SHP77 treated with DMSO at 0.1 percent for 48 hours (cell line): Measurements from ENCODE around the gene NAALADL2.
"Not testable (repeated sequence)": the region's sequence is repeated elsewhere in the genome, so short reads cannot be mapped to it uniquely, and the experiment has no call there.

Experiments
- DNase-seq: peaks from one replicate; lab custom pipeline; 2025; lab: John Stamatoyannopoulos, UW

NAALADL2 gene

DNA sequence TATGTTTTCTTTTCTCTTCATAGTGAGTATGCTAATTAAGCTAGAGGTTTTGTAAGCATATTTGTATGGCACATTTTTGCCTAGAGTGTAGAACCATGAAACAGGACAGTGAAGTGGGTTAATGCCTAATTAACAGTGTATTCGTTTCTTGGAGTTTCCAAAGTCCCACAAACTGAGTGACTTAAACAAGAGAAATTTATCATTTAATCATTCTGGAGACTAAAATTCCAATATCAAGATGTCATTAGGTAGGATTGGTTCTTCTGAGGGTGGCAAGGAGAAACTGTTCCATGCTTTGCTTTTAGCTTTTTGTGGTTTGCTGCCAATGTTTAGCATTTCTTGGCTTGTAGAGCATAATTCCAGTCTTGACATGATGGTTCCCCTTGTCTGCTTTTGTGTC lies 734.2 kb downstream of the NAALADL2 start:
- no peak for DNase-seq

DNA sequence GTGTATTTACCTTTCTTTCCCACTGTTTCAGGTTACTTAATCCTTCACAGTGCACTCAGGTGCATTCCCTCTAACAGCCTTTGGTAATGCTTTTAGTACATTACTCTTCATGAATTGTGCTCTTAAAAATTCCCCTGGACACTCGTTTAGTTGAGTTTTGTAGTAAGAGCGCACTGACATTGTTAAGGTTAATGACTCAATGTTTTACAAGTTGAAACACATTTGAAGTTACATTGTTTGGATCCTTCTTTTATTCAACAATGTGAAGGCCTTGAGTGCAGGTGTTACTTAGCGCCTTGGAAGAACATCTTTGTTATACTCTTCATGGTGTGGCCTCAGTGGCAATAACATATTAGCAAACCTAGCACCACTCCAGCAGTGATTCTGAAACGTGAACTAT lies 739.6 kb downstream of the NAALADL2 start:
- DNase-seq, result no peak

DNA sequence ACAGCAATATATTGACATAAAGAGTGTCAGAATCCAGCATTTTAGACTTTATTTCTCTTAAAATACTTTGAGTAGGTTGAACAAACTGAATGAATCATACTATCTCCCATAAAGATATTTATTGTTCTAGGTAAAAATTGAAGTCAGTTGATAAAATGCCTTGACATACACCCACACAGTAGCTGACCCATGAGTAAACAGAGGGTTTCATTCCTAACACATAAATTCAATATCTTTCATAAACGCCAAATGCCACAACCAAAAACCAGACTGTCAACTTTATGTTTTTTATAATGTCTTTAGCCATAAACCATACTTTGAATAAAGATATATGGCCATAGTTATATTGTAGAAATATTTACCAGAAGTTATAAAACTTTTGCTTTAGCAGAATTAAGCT lies 742.4 kb downstream of the NAALADL2 start:
- no peak for DNase-seq

DNA sequence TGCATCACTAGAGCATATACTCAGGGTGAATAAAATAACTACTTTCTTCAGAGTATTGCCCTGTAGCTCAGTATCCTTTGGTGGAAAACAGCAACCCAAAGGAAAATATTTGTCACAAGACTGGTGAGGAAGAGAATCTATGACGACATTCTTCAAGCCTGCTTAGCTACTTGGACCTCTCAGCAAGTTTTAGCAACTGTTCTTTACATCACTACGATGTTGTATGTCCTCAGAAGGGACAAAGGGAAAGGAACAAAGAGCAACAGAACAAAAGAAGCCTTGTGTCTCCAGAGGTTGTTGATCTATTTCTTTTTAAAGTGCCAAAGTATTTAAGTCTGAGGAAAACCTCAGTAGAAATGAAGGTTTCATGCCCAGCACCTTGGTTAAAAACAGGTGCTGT lies 746.7 kb downstream of the NAALADL2 start:
- DNase-seq, result no peak

DNA sequence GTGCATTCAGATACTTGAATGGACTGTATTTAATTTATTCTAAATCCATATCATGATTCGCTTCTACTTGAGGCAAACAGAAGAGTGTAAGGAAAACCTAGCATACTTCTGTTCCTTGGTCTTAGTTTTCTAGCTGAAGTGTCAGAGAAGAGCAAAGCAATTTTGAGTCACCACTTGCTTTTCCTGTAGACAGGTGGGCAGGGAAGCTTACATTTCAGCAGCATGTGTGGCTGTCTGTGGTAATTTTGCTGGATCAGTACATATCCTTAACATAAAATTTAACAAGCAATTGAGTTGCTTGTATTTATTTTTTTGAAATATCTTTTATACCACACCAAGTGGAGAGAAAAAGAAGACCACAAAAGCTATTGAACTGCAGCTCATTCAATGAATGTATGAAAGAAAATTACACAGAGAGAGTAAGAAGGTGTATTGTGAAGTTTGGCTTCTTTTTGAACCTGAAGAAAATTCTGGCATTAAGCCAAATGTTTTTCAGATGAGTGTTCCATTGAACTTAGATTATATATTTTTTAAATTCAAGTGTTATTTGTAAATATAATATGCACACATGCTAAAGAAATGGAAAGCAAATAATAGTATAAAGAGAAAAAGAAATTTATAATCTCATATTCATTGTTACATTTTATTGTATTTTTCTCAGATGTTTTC lies 747.6 kb downstream of the NAALADL2 start:
- no peak for DNase-seq

DNA sequence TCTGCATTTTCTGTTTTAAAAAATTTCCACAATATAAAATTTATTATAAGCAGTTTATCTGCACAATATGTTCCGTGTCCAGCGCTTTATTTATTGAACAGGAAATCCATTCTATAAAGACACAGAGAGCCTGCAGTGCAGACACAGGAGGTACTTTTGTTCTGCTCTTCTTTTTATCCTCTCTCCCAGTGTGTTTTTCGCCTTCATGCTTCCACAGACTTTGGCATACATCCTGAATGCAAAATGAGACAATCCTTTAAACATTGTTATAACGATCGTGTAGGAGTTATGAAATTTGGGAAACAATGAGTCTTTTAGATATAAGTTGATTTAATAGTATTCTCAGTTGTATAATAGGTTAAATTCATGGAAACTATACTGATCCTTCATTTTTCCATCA lies 749.2 kb downstream of the NAALADL2 start:
- no peak for DNase-seq

DNA sequence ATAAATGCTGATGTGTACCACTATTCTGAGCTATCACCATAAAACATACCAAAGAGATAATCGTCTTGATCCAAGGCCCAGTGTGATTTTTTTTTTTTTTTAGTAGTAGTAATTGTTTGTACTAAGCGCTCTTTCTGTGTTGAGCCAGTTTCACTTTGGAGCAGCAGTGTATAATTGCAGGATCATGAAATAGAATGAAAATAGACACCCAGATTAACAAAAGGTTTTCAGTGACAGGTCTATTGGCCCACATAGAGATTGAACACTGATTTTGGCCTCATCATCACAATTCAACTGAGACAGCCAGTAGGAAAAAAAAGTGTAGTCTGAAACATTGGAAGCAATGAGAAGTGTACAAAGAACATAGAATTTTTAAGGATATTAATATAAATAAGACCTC lies 749.8 kb downstream of the NAALADL2 start:
- no peak for DNase-seq

DNA sequence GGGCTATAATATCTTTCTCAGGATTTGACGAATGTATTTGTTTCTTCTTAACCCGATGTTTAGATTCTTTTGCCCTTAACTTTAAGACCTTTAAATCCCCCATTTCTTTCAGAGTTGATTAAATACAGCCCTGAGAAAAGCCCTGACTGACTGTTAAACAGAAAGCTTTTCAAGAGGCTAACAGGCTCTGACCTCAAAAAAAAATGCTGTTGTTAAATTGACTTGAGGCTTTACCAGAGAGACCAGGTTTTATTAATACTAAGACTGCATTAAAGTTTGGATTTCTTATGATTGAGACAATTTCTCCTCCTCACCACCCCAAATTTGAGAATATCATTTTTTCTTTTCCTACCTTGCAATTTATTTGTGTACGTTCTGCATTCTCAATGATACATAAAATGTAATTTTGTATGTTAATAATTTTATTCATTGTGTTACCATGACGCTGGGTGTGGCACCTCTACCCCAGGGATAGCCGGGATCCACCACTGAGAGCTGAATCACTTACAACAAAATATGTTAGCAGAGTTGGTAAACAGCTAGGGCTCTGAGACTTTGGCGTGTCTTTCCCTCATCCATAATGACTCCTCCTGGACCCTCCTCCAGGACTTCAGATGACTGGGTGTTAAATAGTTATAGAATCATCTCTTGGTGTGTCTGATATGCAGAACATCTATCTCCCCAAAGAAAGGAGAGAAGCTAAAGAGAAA lies 753.5 kb downstream of the NAALADL2 start:
- DNase-seq, result no peak

DNA sequence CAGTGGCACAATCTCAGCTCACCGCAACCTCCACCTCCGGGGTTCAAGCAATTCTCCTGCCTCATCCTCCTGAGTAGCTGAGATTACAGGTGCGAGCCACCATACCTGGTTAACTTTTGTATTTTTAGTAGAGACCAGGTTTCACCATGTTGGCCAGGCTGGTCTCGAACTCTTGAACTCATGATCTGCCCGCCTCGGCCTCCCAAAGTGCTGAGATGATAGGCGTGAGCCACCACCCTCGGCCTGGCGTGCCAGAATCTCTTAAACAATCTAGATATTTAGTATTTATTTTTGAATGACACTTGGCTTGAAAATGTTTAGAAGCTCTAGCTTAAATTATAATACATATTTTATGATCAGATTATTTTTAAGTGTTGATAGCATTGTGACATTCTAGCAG lies 755.0 kb downstream of the NAALADL2 start:
- DNase-seq, result not testable (repeated sequence)

DNA sequence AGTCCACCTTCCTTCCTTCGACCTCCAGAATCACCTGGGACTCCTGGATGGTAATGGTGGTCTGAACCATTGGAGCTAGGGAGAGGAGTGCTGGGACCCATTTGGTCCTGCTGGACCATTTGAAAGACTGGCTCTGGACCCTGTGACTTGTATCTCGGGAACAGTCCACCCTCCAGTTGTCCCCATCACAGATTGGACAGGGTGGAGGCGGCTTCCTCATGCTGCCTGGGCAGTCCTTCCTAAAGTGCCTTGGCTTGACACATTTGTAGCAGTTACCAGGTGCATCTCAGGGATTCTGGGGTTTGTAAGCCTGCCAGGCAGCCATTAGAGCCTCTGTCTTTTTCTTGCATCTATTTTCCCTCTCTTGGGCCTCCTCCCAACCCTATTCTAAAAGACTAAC lies 758.1 kb downstream of the NAALADL2 start:
- no peak for DNase-seq

DNA sequence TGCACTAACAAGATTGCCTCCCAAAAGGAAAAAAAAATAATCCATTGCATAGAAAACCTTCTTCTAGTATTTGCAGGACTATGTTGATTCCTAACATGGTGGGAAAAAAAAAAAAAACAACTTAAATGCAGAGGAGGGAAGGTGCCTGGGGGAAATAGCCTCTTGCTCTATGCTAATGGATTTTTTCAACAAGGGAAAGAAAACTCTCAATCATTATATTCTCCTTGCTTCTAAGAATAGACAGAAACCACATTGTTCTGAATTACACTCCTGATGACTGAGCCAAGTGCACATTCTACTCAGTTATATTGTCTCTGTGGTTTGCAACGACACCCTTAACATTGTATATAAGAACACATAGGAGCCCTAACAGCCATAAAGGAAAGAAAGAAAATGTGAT lies 760.2 kb downstream of the NAALADL2 start:
- no peak for DNase-seq

DNA sequence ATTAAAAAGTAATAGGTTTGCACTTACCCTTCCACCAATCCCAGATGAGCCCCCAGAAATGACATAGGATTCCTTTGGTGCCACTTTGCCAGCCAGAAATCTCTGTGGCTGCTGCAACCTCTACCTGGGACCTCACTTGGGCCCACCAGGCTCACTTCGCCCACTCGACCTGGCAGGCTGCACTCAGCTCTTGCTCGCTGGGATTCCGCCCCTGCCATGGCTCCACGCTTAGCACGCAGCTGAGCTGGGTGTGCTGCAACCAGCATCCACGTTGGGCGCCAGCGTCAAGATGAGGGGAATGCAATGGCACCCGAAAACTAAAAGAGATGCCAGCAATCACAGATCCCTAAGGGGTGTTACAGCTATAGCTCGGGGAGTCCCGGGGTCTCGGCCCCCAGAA lies 761.0 kb downstream of the NAALADL2 start:
- no peak for DNase-seq

DNA sequence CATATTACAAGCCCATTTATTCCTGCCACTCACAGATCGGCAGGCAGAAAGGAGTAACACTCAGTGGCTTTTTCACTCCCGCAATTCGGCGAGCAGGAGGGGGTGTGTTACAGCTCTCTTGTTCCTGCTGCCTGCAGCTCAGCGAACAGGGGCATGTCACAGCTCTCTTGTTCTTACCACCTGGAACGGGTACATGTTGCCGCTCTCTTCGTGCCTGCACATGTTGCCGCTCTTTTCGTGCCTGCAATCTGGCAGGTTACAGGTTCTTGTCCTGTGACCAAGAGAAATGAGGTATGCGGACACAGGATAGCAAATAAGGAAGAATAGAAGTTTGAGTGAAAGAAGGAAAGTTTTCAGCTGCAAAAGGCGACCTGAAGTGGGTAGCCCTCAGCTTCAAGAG lies 761.4 kb downstream of the NAALADL2 start:
- DNase-seq, result no peak

DNA sequence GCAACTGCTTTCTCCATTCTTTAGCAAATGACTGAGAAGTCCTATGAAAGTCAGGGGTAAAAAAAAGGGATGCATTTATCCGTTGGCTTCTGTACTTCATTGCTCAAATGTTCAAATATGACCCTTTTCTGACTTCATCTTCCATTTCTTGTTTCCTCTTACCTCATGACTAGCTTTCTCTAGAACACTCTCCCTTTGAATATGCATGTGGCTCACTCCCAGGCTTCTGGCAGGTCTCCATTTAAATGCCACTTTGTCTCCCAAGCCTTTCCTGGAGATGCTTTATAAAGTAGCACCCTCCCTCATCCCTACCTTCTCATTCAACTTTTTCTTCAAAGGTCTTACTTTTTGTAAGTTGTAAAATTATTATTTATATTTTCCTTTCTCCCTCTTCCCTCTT lies 781.8 kb downstream of the NAALADL2 start:
- DNase-seq, result no peak

DNA sequence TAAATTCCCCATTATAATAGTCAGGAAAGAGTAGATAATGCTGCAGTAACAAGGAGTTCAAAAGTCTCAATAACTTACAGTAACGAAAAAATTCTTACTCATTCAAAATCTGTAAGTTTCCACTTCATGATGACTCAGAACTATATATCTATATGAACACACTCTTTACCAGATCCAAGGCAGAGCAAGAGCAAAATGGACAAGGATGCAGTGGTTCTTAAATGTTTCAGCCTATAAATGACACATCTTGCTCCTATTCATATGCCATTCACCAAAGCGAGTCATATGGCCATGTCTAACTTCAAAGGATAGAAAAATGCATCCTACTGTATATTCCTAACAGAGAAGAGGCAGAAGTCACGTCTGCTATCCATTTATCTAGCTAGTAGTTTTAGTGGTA lies 787.7 kb downstream of the NAALADL2 start:
- no peak for DNase-seq

DNA sequence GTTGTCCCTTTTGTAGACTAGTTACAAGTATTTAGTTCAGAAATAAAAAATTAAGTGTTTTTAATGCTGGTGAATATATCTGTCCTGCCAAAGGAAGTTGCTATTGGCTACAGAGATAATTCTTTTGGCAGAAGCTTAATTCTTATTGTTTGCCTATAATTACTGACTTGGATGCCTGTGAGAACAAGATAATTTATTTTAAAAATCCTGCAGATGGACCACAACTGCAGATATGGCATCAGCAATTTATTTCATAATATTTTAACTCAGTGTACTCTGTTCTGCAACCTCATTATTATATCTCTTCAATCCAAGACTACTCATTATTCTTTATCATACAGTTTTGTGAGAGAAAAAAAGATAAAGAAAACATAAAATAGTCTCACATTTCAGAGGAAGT lies 789.8 kb downstream of the NAALADL2 start:
- no peak for DNase-seq

DNA sequence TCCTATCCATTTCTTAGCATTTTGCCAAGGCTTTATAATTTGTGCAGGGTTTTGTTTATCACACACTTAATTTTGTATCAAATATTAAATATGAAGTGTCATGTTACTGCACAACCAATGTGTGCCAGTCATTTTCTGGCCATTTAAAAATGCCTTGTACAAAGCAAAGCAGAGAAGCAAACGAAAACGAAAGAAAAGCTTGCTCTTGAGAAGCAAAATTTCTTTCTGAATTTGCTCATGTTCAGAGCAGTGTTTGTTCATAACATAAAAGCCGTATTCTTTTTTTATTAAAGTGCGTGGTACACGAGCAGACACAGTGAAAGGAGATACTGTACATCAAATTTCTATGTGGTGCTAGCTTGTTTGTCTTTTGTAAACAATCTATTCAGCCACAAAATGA lies 792.6 kb downstream of the NAALADL2 start:
- DNase-seq, result no peak

DNA sequence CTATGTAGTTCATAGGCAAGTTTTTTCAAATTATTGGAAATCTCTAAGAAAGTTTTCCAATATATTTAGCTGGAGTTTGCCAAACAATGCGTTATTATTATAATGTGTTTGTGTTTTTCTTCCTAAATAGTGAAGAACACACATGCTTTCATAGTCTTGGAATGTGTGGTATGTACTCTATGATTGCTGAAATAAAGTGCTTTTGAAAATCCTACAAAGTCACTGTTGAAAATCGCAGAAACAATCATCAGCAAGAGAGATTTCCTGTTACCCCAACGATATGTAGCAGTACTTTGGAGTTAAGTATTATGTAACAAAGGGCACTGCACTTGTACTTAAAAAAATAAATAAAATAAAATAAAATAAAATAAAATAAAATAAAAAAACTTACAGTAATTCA lies 796.2 kb downstream of the NAALADL2 start:
- DNase-seq, result no peak

DNA sequence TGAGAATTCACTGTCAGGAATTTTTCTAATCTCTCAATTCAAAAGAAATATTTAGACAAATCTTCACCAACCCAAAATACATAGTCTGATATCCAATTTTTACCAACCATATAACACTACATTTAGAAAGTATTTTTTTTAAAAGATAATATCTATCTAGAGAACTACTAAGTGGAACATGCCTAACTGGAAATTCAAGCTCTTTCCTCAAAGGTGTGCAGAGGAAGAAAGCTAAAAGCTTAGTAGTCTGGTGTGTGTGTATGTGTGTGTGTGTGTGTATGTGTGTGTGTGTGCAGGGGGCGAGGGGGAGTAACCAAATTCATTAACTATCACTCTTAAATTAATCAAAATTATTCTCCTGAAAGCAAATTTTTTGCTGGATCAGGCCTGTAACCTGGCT lies 797.3 kb downstream of the NAALADL2 start:
- no peak for DNase-seq

DNA sequence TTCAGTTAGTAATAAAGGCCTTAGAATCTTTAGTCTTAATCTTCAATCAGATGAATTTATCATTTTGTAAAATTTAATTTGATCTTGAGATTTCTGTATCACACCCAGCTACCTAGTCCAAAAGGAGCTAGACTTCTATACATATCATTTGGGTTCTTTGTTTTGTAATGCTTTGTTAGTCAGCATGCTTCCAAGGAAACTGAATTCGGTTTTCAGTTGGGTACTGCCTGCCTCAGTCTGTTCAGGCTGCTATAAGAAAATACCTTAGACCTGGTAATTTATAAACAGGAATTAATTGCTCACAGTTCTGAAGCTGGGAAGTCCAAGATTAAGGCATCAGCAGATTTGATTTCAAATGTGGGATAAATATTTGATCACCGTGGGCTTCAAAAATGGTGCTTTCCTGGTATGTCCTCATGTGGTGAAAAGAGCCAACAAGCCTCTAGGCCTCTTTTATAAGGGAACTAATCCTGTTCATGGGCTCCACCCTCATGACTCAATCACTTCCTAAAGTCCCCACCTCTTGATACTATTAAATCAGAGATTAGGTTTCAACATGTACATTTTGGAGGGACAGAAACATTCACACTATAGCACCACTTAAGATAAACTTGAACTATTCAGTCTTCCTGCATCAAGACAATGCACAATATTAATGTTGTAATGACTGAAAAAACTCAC lies 800.7 kb downstream of the NAALADL2 start:
- no peak for DNase-seq

DNA sequence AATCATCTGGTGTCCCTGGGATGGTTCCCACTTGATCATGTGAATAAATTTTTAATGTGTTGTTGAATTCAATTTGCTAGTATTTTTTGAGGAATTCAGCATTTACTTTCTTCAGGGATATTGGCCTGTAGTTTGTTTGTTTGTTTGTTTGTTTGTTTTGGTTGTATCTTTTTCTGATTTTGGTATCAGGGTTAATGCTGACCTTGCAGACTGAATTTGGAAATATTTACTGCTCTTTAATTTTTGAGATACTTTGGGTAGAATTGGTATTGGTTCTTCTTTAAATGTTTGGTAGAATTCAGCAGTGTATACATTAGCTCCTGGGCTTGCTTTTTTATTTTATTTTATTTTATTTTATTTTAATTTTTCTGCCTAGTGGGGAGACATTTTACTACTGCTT lies 803.7 kb downstream of the NAALADL2 start:
- no peak for DNase-seq

DNA sequence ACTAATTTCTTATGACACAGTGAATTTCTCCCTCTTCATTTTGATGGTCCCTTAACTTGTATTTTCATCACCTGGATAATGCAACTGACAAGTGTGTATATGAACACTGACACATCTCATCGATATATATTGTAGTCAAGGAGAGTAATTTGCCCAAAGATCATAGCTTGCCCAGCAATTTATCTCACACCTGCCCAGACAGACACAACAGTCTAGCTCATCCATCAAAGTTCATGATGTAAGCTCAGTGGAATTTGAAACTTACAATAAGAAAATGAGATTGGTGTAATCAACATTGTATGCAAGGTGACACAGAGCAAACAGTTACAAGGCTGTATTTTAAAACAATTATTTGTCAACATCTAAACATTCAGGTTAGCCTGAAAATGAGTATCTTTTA lies 805.8 kb downstream of the NAALADL2 start:
- no peak for DNase-seq

DNA sequence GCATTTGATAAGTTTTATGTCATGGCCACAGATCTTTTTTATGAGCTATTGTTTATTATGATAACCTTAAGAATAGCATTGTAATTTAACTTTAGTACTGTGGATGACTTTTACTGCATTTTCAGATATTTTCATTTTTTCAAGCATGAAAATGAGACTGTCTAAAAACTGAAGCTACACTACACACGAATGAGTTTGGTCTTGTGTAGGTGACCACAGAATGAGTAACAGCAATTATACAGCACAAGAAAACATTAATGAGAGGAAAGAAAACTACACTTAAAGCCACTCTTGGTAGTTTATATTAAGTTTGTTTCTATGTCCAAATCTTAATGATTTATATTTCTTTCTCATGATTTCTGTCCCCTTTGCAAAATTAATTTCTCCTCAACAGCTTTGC lies 809.2 kb downstream of the NAALADL2 start:
- no peak for DNase-seq

DNA sequence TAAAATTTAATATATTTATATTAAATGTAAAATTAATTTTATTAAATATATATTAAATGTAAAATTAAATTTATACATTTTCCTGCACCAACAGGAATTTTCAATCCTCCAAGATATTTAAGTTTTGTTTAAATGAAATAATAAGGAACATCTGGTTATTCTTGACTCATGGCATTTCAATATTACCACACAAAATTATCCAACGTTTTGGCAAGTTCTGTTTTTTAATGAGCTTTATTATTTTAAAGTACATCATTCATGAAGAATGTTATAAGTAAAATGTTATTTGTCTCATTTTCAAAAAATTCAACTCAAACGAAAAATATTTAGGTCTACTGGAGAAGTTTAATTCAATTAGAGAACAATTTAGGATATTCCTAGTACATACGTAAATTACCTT lies 811.4 kb downstream of the NAALADL2 start:
- no peak for DNase-seq
